HEK293 (cell line): ENCODE measurements around the gene CNOT2.

ENCODE experiments used
- CTCF ChIA-PET: fragments of 350-600 bp; formaldehyde crosslinking; extraction: SDS; loops from one replicate; lab custom pipeline; 2021; ENCODE audit warnings: antibody characterized with exemption; lab: Yijun Ruan, JAX
- POLR2A ChIA-PET: fragments of 300-600 bp; formaldehyde crosslinking; extraction: SDS; loops from one replicate; lab custom pipeline; 2020; ENCODE audit warnings: antibody characterized with exemption, inconsistent platforms; lab: Yijun Ruan, JAX
- H3K27ac ChIP-seq: fragments of 200-500 bp; sonication (Bioruptor generic); 2 replicates; pipeline ENCODE4 v1.5.1; 2014; ENCODE audit warnings: low read depth, low read length, control low read depth, inconsistent platforms; ENCODE audit errors: extremely low read depth
- H3K36me3 ChIP-seq, 2 experiments: fragments of 200-500 bp in 1 of 2; sonication (Bioruptor generic) in 1 of 2; 1 replicate in 1 of 2; 2 replicates in 1 of 2; pipeline ENCODE4 v1.5.1; 2014 to 2017; ENCODE audit warnings: inconsistent platforms in 2 of 2, low read length in 2 of 2; ENCODE audit not compliant: control insufficient read depth in 2 of 2, insufficient read depth in 1 of 2
- H3K4me1 ChIP-seq: fragments of 200-500 bp; sonication (Bioruptor generic); 2 replicates; pipeline ENCODE4 v1.5.1; 2014; ENCODE audit warnings: mild to moderate bottlenecking, low read length, inconsistent platforms; ENCODE audit not compliant: control insufficient read depth, insufficient read depth
- H3K4me3 ChIP-seq: 2 replicates; pipeline ENCODE4 v1.5.1; 2011; ENCODE audit warnings: low read depth, mild to moderate bottlenecking, control low read depth, low read length, moderate library complexity
- H3K9me3 ChIP-seq: fragments of 200-500 bp; sonication (Bioruptor generic); 2 replicates; pipeline ENCODE4 v1.5.1; 2014; ENCODE audit warnings: low read depth, low read length, inconsistent platforms; ENCODE audit not compliant: control insufficient read depth, insufficient read depth
- GLIS1 ChIP-seq: fragments of 450-650 bp; formaldehyde crosslinking; IDR thresholded peaks from 2 replicates; pipeline ENCODE4 v1.5.1; 2016; ENCODE audit warnings: missing biosample characterization, missing genetic modification characterization
- GLIS2 ChIP-seq: fragments of 450-650 bp; formaldehyde crosslinking; IDR thresholded peaks from 2 replicates; pipeline ENCODE4 v1.5.1; 2016; ENCODE audit warnings: missing biosample characterization, missing genetic modification characterization
- HIC1 ChIP-seq: fragments of 450-650 bp; formaldehyde crosslinking; IDR thresholded peaks from 2 replicates; pipeline ENCODE4 v1.5.1; 2016; ENCODE audit warnings: missing biosample characterization, missing genetic modification characterization
- INSM2 ChIP-seq: fragments of 450-650 bp; formaldehyde crosslinking; IDR thresholded peaks from 2 replicates; pipeline ENCODE4 v1.5.1; 2016; ENCODE audit warnings: missing biosample characterization, missing genetic modification characterization
- MYNN ChIP-seq: fragments of 450-650 bp; formaldehyde crosslinking; IDR thresholded peaks from 2 replicates; pipeline ENCODE4 v1.5.1; 2016; ENCODE audit warnings: missing biosample characterization, missing genetic modification characterization, borderline replicate concordance
- PATZ1 ChIP-seq: fragments of 450-650 bp; formaldehyde crosslinking; IDR thresholded peaks from 2 replicates; pipeline ENCODE4 v1.5.1; 2016; ENCODE audit warnings: missing biosample characterization, missing genetic modification characterization
- SETDB1 ChIP-seq: IDR thresholded peaks from one replicate; pipeline ENCODE4 v1.6.1; 2017; ENCODE audit warnings: mild to moderate bottlenecking, low read length, moderate library complexity, mixed read lengths; ENCODE audit not compliant: insufficient read length
- ZBTB1 ChIP-seq: fragments of 450-650 bp; formaldehyde crosslinking; IDR thresholded peaks from 2 replicates; pipeline ENCODE4 v1.5.1; 2016; ENCODE audit warnings: missing biosample characterization, missing genetic modification characterization
- ZBTB44 ChIP-seq: fragments of 450-650 bp; IDR thresholded peaks from 2 replicates; pipeline ENCODE4 v1.5.1; 2018; ENCODE audit warnings: missing biosample characterization, mild to moderate bottlenecking, missing genetic modification characterization
- ZNF121 ChIP-seq: fragments of 450-650 bp; formaldehyde crosslinking; IDR thresholded peaks from 2 replicates; pipeline ENCODE4 v1.5.1; 2016; ENCODE audit warnings: missing biosample characterization, missing genetic modification characterization
- ZNF157 ChIP-seq: fragments of 450-650 bp; formaldehyde crosslinking; IDR thresholded peaks from 2 replicates; pipeline ENCODE4 v1.5.1; 2016; ENCODE audit warnings: missing biosample characterization, missing genetic modification characterization
- ZNF175 ChIP-seq: fragments of 450-650 bp; formaldehyde crosslinking; IDR thresholded peaks from 2 replicates; pipeline ENCODE4 v1.5.1; 2016; ENCODE audit warnings: missing biosample characterization, missing genetic modification characterization
- ZNF184 ChIP-seq: fragments of 450-650 bp; IDR thresholded peaks from 2 replicates; pipeline ENCODE4 v1.5.1; 2018; ENCODE audit warnings: missing biosample characterization, mild to moderate bottlenecking, missing genetic modification characterization
- ZNF223 ChIP-seq: fragments of 450-650 bp; formaldehyde crosslinking; IDR thresholded peaks from 2 replicates; pipeline ENCODE4 v1.5.1; 2016; ENCODE audit warnings: missing biosample characterization, missing genetic modification characterization
- ZNF266 ChIP-seq: fragments of 450-650 bp; formaldehyde crosslinking; IDR thresholded peaks from 2 replicates; pipeline ENCODE4 v1.5.1; 2016; ENCODE audit warnings: missing biosample characterization, missing genetic modification characterization, low read depth
- ZNF311 ChIP-seq: fragments of 450-650 bp; formaldehyde crosslinking; IDR thresholded peaks from 2 replicates; pipeline ENCODE4 v1.5.1; 2017; ENCODE audit warnings: missing biosample characterization, missing genetic modification characterization, borderline replicate concordance
- ZNF362 ChIP-seq: fragments of 450-650 bp; formaldehyde crosslinking; IDR thresholded peaks from 2 replicates; pipeline ENCODE4 v1.5.1; 2016; ENCODE audit warnings: missing biosample characterization, missing genetic modification characterization
- ZNF585B ChIP-seq: fragments of 450-650 bp; formaldehyde crosslinking; IDR thresholded peaks from 2 replicates; pipeline ENCODE4 v1.5.1; 2016; ENCODE audit warnings: missing biosample characterization, missing genetic modification characterization
- ZNF623 ChIP-seq: fragments of 450-650 bp; formaldehyde crosslinking; IDR thresholded peaks from 2 replicates; pipeline ENCODE4 v1.5.1; 2016; ENCODE audit warnings: missing biosample characterization, missing genetic modification characterization
- ZNF658 ChIP-seq: fragments of 450-650 bp; formaldehyde crosslinking; IDR thresholded peaks from 2 replicates; pipeline ENCODE4; 2016; ENCODE audit warnings: missing biosample characterization, missing genetic modification characterization
- ZSCAN30 ChIP-seq: fragments of 450-650 bp; IDR thresholded peaks from 2 replicates; pipeline ENCODE4 v1.5.1; 2018; ENCODE audit warnings: missing biosample characterization, mild to moderate bottlenecking, missing genetic modification characterization, moderate library complexity

The CNOT2 gene

DNA sequence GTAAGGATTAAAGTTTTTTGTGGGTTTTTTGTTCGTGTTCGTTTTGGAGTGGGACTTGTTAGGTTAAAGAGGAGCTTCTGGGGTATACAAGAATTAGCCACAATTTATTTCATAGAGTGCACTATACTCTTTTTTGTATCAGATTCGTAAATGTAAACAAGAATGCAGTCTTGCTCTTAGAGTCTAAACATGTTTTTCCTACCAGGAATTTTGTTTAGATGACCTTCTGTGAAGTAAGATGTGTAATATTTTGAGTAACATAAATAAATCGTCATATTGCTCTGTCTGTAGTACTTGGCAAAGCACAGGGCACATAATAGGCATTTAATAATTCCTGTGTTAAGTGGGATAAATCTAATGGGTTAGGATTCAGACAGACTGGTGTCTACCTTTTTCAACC is 9.6 kb downstream of the CNOT2 start (continued):
- no peak for TF ChIP-seq HIC1 (tag by site-specific recombination)

DNA sequence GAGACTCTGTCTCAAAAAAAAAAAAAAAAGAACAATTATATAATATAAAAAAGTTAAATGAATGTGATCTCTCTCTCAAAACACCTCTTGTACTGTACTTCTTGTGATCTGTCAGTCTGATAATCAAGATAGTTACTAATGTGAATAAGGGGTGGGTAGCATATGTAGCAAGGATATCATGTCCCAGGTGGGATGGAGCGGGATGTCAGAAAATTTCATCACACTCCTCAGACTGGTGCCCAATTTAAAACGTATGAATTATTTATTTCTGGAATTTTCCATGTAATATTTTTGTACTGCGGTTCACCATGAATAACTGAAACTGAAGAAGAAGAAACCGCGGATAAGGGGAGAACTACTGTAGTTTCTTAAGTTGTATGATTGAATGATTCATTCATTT is 11.0 kb downstream of the CNOT2 start:
- Histone ChIP-seq H3K27ac (no peak overlapping the region), H3K36me3 (no peaks in the 10 kb centered on the region), H3K9me3 (no peaks in the 10 kb centered on the region), H3K4me3 (no peak overlapping the region), H3K4me1 (peaks cover 28% of the 10 kb centered on the region)
- TF ChIP-seq ZNF311 (tag by site-specific recombination) (no peak), ZNF121 (no peak), ZNF175 (tag by site-specific recombination) (no peak), ZNF658 (tag by site-specific recombination) (no peak), ZNF223 (tag by site-specific recombination) (no peak), ZNF623 (tag by site-specific recombination) (no peak), GLIS2 (tag by site-specific recombination) (no peak), ZNF585B (no peak), ZNF184 (no peak), ZBTB44 (tag by site-specific recombination) (no peak), MYNN (tag by site-specific recombination) (no peak), SETDB1 (no peak), ZBTB1 (tag by site-specific recombination) (no peak), ZSCAN30 (tag by site-specific recombination) (no peak)
- ChIA-PET CTCF (no interaction called here), POLR2A (interaction anchor here (0.6 kb wide), 1 partner anchor 10 kb away, joined by 3 read pairs; no protein-coding TSS in a partner anchor)

- CTCF ChIA-PET = no interaction called here
Observed at GRCh38 chr12:70254846-70255245, 11.6 kb downstream of the CNOT2 start.

More at GRCh38 chr12:70254846-70255245, 11.6 kb downstream of the CNOT2 start:
- no peak overlapping the region for H3K27ac ChIP-seq
- no peak overlapping the region for H3K4me3 ChIP-seq
- peaks cover 27% of the 10 kb centered on the region for H3K4me1 ChIP-seq
- H3K36me3 ChIP-seq = no peaks in the 10 kb centered on the region
- TF ChIP-seq INSM2 (no peak), ZNF266 (tag by site-specific recombination) (no peak), ZBTB44 (tag by site-specific recombination) (no peak), ZNF362 (peak; percentile 53), GLIS1 (tag by site-specific recombination) (0 out of 2 replicates have a peak, but pooled peaks have one; percentile 11), ZNF157 (tag by site-specific recombination) (no peak), PATZ1 (tag by site-specific recombination) (no peak)
- H3K9me3 ChIP-seq = no peaks in the 10 kb centered on the region
- POLR2A ChIA-PET = no interaction called here
